PC-9 (cell line): Measurements from ENCODE around the gene ZNF831.

Experiments
- CTCF ChIP-seq: fragments of 200-600 bp; sonication (generic); conservative IDR thresholded peaks from 2 replicates; pipeline ENCODE4 v1.6.1; 2017; ENCODE audit warnings: mixed run types, antibody characterized with exemption, mild to moderate bottlenecking, moderate library complexity
- EZH2 ChIP-seq: fragments of 200-600 bp; sonication (generic); IDR thresholded peaks from 2 replicates; pipeline ENCODE4 v1.8.0; 2017; ENCODE audit warnings: antibody characterized with exemption, low read depth

DNA sequence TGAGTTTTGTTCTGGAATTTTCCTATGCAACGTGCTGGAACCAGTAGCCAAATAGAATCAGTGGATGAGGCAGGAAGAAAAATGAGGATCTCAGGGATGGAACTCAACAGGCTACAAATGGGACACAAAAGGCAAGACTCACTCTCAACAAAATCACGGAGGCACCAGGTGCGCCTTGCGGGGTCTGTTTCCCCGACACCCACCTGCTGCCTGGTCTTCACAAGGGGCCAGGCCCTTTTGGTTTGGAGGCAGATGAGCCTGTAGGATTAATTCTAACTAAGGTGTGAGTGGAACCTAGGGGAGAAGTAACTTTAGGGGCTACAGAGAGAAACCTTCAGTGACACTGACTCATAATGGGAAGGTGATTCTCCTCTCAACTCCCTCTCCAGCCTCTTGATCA, 56.5 kb downstream of the ZNF831 start:
- TF ChIP-seq CTCF (no peak), EZH2 (no peak)
